Activated CD4-positive, alpha-beta T cell treated with anti-CD3 and anti-CD28 coated beads for 48 hours (primary cell): ENCODE data around the gene GOLGA6L6.
"Not testable (repeated sequence)": the region's sequence is repeated elsewhere in the genome, so short reads cannot be mapped to it uniquely, and the experiment has no call there.

Experiments used
- DNase-seq: peaks from one replicate; pipeline ENCODE4 v3.0.0-alpha.2; 2020

The GOLGA6L6 gene

GRCh38 chr15:20541700-20542099 is at the start of gene GOLGA6L6:
GOLGA6L6 (minus strand) TSS chr15:20541800; CDS start chr15:20541709, 91 bp downstream.
- peak; percentile 2 for DNase-seq

GRCh38 chr15:20590069-20590468 is 48.5 kb upstream of the GOLGA6L6 start:
- not testable (repeated sequence) for DNase-seq

GRCh38 chr15:20586821-20587220 is 45.2 kb upstream of the GOLGA6L6 start:
- DNase-seq: not testable (repeated sequence)

GRCh38 chr15:20582726-20583115 is 41.1 kb upstream of the GOLGA6L6 start:
- DNase-seq: not testable (repeated sequence)

- not testable (repeated sequence) for DNase-seq
These were observed 40.6 kb upstream of the GOLGA6L6 start for GRCh38 chr15:20582109-20582725.

GRCh38 chr15:20581261-20582108 is 39.9 kb upstream of the GOLGA6L6 start:
- DNase-seq: not testable (repeated sequence)

- DNase-seq: not testable (repeated sequence)
These were observed 38.1 kb upstream of the GOLGA6L6 start for GRCh38 chr15:20579662-20580061.

GRCh38 chr15:20551289-20551688 is 9.7 kb upstream of the GOLGA6L6 start:
- not testable (repeated sequence) for DNase-seq

GRCh38 chr15:20505926-20506658 is 35.5 kb downstream of the GOLGA6L6 start:
- DNase-seq: peak; percentile 6

- not testable (repeated sequence) for DNase-seq
These were observed 38.8 kb downstream of the GOLGA6L6 start for GRCh38 chr15:20502839-20503238.

- not testable (repeated sequence) for DNase-seq
These were observed 39.9 kb downstream of the GOLGA6L6 start for GRCh38 chr15:20501512-20502222.

GRCh38 chr15:20497781-20498180 is 43.8 kb downstream of the GOLGA6L6 start:
- DNase-seq: not testable (repeated sequence)

- DNase-seq: not testable (repeated sequence)
These were observed 48.6 kb downstream of the GOLGA6L6 start for GRCh38 chr15:20493035-20493434.

GRCh38 chr15:20492598-20492997 is 49.0 kb downstream of the GOLGA6L6 start:
- DNase-seq: not testable (repeated sequence)

- not testable (repeated sequence) for DNase-seq
These were observed 52.3 kb downstream of the GOLGA6L6 start for GRCh38 chr15:20489320-20489719.
